Tibial artery (tissue), 4 donors: ENCODE results near the gene RNASEH1.

Source experiments
- DNase-seq, 2 donors: peaks; one replicate each; pipeline ENCODE4 v3.0.0-alpha.2; 2019
- H3K27ac ChIP-seq, 2 donors: fragments of 200-600 bp; sonication (generic) in 1 of 2; 1 replicate in 1 of 2; 2 replicates in 1 of 2; pipeline ENCODE4 v1.5.1; 2018 to 2019; ENCODE audit warnings: mild to moderate bottlenecking in 1 of 2
- H3K27me3 ChIP-seq, 2 donors: fragments of 200-600 bp; sonication (generic) in 1 of 2; one replicate each; pipeline versions ENCODE4 v1.5.1 to v1.6.0; 2016 to 2019
- H3K36me3 ChIP-seq, 3 donors: fragments of 200-600 bp; sonication (generic) in 2 of 3; one replicate each; pipeline ENCODE4 v1.5.1; 2016 to 2019; ENCODE audit warnings: mild to moderate bottlenecking in 2 of 3
- H3K4me1 ChIP-seq, 4 donors: fragments of 200-600 bp; sonication (generic) in 2 of 4; 1 replicate in 3 of 4; 2 replicates in 1 of 4; pipeline ENCODE4 v1.5.1; 2016 to 2019
- H3K4me3 ChIP-seq, 2 donors: fragments of 200-600 bp; sonication (generic) in 1 of 2; 1 replicate in 1 of 2; 2 replicates in 1 of 2; pipeline ENCODE4 v1.5.1; 2018 to 2019; ENCODE audit warnings: mild to moderate bottlenecking in 2 of 2
- H3K9me3 ChIP-seq, 3 donors: fragments of 200-600 bp; sonication (generic) in 1 of 3; one replicate each; pipeline ENCODE4 v1.5.1; 2016 to 2019
- intact Hi-C: fragments of 100-400 bp; cut with DNase I; formaldehyde crosslinking; loops from one replicate; pipeline ENCODE4 v1.15.0; 2023; ENCODE audit warnings: low total_unique reads
- TF ChIP-seq, protein P1 (sequence below), 2 experiments: fragments of 200-600 bp in 1 of 2; fragments of 450-650 bp in 1 of 2; IDR thresholded peaks; one replicate each; pipeline ENCODE4 v1.5.1; 2017 to 2019; ENCODE audit warnings: antibody characterized with exemption in 2 of 2, mild to moderate bottlenecking in 1 of 2, moderate library complexity in 1 of 2

The RNASEH1 gene

DNA sequence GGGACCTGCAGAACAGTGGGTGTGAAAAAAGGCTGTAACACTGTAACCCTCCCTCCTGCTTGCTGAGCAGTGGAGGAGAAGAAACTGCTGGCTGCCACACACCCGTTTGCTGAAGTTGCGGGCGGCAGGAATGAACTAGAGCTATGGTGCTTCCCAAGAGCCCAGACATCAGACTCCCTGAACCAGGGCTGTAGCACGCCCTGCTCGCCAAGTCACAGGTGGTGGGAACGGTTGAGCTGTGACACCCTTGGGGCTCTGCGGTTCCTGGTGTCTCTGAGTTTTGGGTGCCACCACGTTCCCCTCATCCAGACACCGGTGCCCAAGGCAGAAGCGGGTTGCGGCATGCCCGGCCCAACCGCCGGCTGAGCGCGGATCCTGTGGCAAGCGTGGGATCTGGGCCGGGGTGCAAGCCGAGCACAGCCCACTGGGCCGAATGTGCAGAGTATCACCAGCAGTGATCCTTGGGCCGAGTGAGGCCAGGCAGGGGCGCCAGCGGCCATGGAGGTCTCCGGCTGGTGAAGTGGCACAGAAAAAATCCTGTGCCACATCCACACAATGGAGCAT, 23.8 kb downstream of the RNASEH1 start:
- Histone ChIP-seq H3K36me3 (peaks cover 5% of the 10 kb centered on the region in 3 donors), H3K4me1 (peaks cover 0 to 23% (median 17%) of the 10 kb centered on the region in 4 donors), H3K9me3 (no peaks in the 10 kb centered on the region), H3K4me3 (no peak overlapping the region), H3K27ac (no peak overlapping the region), H3K27me3 (no peaks in the 10 kb centered on the region)
- no peak for DNase-seq
- TF ChIP-seq, protein P1, sequence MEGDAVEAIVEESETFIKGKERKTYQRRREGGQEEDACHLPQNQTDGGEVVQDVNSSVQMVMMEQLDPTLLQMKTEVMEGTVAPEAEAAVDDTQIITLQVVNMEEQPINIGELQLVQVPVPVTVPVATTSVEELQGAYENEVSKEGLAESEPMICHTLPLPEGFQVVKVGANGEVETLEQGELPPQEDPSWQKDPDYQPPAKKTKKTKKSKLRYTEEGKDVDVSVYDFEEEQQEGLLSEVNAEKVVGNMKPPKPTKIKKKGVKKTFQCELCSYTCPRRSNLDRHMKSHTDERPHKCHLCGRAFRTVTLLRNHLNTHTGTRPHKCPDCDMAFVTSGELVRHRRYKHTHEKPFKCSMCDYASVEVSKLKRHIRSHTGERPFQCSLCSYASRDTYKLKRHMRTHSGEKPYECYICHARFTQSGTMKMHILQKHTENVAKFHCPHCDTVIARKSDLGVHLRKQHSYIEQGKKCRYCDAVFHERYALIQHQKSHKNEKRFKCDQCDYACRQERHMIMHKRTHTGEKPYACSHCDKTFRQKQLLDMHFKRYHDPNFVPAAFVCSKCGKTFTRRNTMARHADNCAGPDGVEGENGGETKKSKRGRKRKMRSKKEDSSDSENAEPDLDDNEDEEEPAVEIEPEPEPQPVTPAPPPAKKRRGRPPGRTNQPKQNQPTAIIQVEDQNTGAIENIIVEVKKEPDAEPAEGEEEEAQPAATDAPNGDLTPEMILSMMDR (IDR thresholded peaks at IDR 0.05), result no peak
- intact Hi-C loops, result no loop called here

DNA sequence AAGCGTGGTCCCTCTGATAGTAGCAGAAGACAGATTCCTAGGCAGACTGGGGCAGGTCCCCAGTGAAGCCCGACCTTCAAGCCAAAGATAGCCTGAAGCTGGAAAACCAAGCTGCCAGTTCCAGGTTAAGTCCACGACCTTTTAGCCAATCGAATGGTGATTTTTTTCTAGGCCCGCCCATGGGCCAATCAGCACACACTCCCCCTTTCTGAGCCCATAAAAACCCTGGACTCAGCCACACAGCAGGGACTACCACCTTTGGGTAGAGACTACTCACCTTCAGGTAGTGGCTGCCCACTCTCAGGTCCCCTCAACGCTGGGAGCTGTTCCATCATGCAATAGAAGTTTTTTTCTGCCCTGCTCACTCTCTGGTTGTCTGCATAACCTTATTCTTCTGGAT, 24.3 kb downstream of the RNASEH1 start:
- intact Hi-C loops, result no loop called here

DNA sequence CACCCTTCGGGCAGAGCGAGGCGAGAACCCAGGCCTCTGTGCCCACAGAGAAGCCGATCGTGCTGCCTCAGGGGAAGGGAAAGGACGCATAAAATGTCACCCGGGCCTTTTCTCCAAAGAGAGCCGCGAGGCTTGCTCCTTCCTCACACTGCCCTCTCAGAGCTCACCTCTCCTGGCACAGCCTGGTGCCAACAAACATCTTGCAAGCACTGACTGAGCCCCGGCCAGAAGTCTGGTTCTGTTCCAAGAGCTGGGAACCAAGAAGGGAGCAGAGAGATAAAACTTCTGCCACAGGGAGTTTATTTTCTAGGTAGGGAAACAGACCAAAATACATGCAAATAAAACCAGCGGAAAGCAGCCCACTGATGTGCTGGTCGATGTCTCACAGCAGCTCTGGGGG, 25.2 kb downstream of the RNASEH1 start:
- no peaks in the 10 kb centered on the region for H3K27me3 ChIP-seq
- DNase-seq, result no peak
- no peak overlapping the region for H3K4me3 ChIP-seq
- TF ChIP-seq, protein P1 (IDR thresholded peaks at IDR 0.05), result no peak
- peaks cover 0 to 23% (median 17%) of the 10 kb centered on the region in 4 donors for H3K4me1 ChIP-seq
- intact Hi-C loops, result no loop called here
- H3K27ac ChIP-seq, result no peak overlapping the region
- H3K9me3 ChIP-seq, result no peaks in the 10 kb centered on the region
- H3K36me3 ChIP-seq, result peaks cover 0 to 5% (median 5%) of the 10 kb centered on the region in 3 donors

More for the DNA sequence above, 24.3 kb downstream of the RNASEH1 start:
- no peaks in the 10 kb centered on the region for H3K9me3 ChIP-seq
- peaks cover 0 to 23% (median 17%) of the 10 kb centered on the region in 4 donors for H3K4me1 ChIP-seq
- TF ChIP-seq, protein P1 (IDR thresholded peaks at IDR 0.05), result no peak
- no peak overlapping the region for H3K27ac ChIP-seq
- peaks cover 0 to 5% (median 5%) of the 10 kb centered on the region in 3 donors for H3K36me3 ChIP-seq
- no peak overlapping the region for H3K4me3 ChIP-seq
- H3K27me3 ChIP-seq, result no peaks in the 10 kb centered on the region
- DNase-seq, result no peak

DNA sequence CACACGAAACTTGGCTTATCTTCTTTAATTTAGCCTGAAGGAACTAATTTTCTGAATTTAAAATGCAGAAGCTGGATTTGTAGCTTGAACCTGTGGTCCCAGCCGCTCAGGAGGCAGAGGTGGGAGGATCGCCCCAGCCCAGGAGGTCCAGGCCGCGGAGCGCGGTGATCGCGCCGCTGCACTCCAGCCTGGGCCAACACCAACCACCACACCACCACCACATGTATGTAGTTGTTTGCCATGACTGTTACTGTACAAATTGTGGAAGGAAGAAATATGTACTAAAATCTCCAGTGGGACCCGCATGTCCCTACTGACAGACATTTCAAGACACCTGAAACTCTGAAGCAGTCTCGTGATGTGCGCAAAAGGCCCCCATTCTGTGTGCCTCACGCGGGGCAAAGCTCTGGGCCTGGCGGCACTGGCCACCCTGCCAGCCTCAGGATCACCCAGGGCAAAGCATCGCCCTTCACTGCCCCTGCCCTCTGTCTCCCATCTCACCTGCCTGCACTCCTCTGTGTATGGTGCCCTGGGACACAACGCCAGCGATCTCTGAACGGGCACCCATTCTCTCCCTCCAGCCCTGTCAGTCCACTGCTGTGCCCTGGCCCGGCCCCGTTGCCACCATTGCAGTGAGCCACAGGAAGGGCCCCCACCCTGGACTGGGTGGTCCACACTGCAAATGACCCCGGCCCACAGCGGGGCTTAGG, 28.7 kb downstream of the RNASEH1 start:
- H3K9me3 ChIP-seq, result no peaks in the 10 kb centered on the region
- no peak overlapping the region for H3K4me3 ChIP-seq
- intact Hi-C loops, result no loop called here
- TF ChIP-seq, protein P1 (IDR thresholded peaks at IDR 0.05), result no peak
- peaks cover 0 to 10% (median 8%) of the 10 kb centered on the region in 4 donors for H3K4me1 ChIP-seq
- no peak overlapping the region for H3K27ac ChIP-seq
- no peak for DNase-seq
- no peaks in the 10 kb centered on the region for H3K27me3 ChIP-seq
- H3K36me3 ChIP-seq, result peaks cover 0 to 5% (median 5%) of the 10 kb centered on the region in 3 donors

DNA sequence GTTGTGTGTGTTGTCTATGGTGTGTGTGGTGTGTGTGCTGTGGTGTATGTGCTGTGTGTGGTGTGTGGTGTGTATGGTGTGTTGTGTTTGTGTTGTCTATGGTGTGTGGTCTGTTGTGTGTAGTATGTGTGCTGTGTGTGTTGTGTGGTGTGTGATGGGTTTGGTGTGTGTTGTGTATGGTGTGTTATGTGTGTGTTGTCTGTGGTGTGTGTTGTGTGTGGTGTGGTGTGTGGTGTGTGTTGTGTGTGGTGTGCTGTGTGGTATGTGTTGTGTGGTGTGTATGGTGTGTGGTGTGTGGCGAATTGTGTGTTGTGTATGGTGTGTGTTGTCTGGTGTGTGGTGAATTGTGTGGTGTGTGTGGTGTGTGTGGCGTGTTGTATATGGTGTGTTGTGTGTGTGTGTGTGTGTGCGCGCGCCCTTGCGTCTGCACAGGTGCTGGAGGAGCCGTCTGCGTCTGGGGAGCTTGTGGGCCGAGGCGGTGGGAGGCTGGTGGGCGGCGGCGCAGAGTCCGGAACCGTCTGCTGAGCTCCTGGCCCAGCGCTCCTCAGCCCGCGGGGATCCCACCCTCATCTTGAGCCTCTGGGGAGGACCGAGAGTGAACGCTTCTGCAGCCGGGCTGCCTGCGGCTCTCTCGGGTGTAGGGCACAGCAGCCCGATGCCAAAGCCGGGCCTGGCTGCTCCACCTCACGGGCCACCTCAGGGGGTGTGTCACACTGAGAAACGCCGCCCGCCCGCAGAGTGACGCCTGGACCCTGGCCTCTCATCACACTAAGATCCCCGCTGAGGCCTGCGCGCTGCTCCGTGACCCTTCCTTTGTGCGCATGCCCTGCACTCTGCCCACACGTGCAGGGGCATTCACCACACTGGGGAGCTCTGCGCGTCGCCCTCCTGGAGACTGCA, 30.0 kb downstream of the RNASEH1 start:
- H3K9me3 ChIP-seq, result no peaks in the 10 kb centered on the region

More for the DNA sequence above, 30.0 kb downstream of the RNASEH1 start:
- TF ChIP-seq, protein P1 (IDR thresholded peaks at IDR 0.05), result no peak
- no peak overlapping the region for H3K27ac ChIP-seq
- no peaks in the 10 kb centered on the region for H3K27me3 ChIP-seq
- peaks cover 0 to 5% (median 5%) of the 10 kb centered on the region in 3 donors for H3K36me3 ChIP-seq
- DNase-seq, result no peak
- H3K4me3 ChIP-seq, result no peak overlapping the region
- peaks cover 0 to 23% (median 18%) of the 10 kb centered on the region in 4 donors for H3K4me1 ChIP-seq
- intact Hi-C loops, result no loop called here
